Endothelial cell of umbilical vein (primary cell): ENCODE results near the gene SNAPC2. TPM values are rescaled to one million over a fixed set of nuclear protein-coding genes. Genes with fewer than 3 reads are reported as not detected.

Source experiments
- BruUV-seq: library from RNA; stranded (reverse); fragments of 400-500 nt; replicated peaks from 2 replicates; lab custom pipeline; 2021; lab: Mats Ljungman, UMichigan
- CTCF ChIA-PET: fragments of 300-600, 350-600 bp; sonication (Branson Sonifier 250); formaldehyde crosslinking; loops from one replicate; lab custom pipeline; 2021; ENCODE audit warnings: antibody characterized with exemption, inconsistent platforms; lab: Charles Lee
- POLR2A ChIA-PET: fragments of 300-600, 350-600 bp; sonication (Branson Sonifier 250); formaldehyde crosslinking; loops from one replicate; lab custom pipeline; 2021; ENCODE audit warnings: antibody characterized with exemption, inconsistent platforms; lab: Charles Lee
- DNase-seq: peaks from one replicate; pipeline ENCODE4 v3.0.0-alpha.2; 2011; ENCODE audit warnings: low read depth, low spot score
- FAIRE-seq: peaks from 2 replicates; lab custom pipeline; 2011; peaks lifted over from hg19 to GRCh38; lab: Jason Lieb, UNC
- H2AFZ ChIP-seq: 2 replicates; pipeline ENCODE4 v1.6.0; 2012; ENCODE audit warnings: low read depth, low read length, control low read depth, inconsistent platforms
- H3K27ac ChIP-seq: 2 replicates; pipeline ENCODE4 v1.5.1; 2011; ENCODE audit warnings: low read depth, mild to moderate bottlenecking, control low read depth, low read length, moderate library complexity; ENCODE audit not compliant: insufficient read depth
- H3K27me3 ChIP-seq, 2 experiments: 2 replicates each; pipeline versions ENCODE4 v1.6.0 to v1.6.1; 2011; ENCODE audit warnings: low read length in 2 of 2, mixed read lengths in 1 of 2; ENCODE audit not compliant: control insufficient read depth in 2 of 2, insufficient read depth in 2 of 2
- H3K36me3 ChIP-seq, 2 experiments: 2 replicates in 1 of 2; 3 replicates in 1 of 2; pipeline ENCODE4 v1.5.1; 2011; ENCODE audit warnings: low read length in 2 of 2, mild to moderate bottlenecking in 1 of 2, moderate library complexity in 1 of 2; ENCODE audit not compliant: control insufficient read depth in 2 of 2, insufficient read depth in 2 of 2; ENCODE audit errors: extremely low read depth in 1 of 2
- H3K4me1 ChIP-seq: 3 replicates; pipeline ENCODE4 v1.5.1; 2011; ENCODE audit warnings: mild to moderate bottlenecking, low read length; ENCODE audit not compliant: control insufficient read depth, insufficient read depth; ENCODE audit errors: extremely low read depth
- H3K4me2 ChIP-seq: 2 replicates; pipeline ENCODE4 v1.6.1; 2011; ENCODE audit warnings: low read length, control low read depth, mixed read lengths; ENCODE audit not compliant: insufficient read depth
- H3K4me3 ChIP-seq, 3 experiments: fragments of 200-600 bp in 1 of 3; sonication (generic), shearing (Covaris generic) in 1 of 3; replicated peaks in 1 of 3; 2 replicates each; pipeline ENCODE4 v1.5.1; 2011 to 2016; ENCODE audit warnings: control low read depth in 3 of 3, low read length in 3 of 3, mild to moderate bottlenecking in 2 of 3, inconsistent platforms in 1 of 3, low read depth in 1 of 3, moderate library complexity in 1 of 3; ENCODE audit not compliant: insufficient read depth in 1 of 3
- H3K79me2 ChIP-seq: 2 replicates; pipeline ENCODE4 v1.6.0; 2012; ENCODE audit warnings: low read length, inconsistent platforms; ENCODE audit not compliant: control insufficient read depth, insufficient read depth
- H3K9ac ChIP-seq: replicated peaks from 2 replicates; pipeline ENCODE3; 2011; ENCODE audit warnings: low read length, control low read depth; ENCODE audit not compliant: insufficient read depth; ENCODE audit errors: extremely low read depth
- H3K9me1 ChIP-seq: replicated peaks from 3 replicates; pipeline ENCODE4 v1.6.0; 2011; ENCODE audit warnings: mild to moderate bottlenecking, low read length; ENCODE audit not compliant: control insufficient read depth, insufficient read depth; ENCODE audit errors: extremely low read depth
- H3K9me3 ChIP-seq: replicated peaks from 2 replicates; pipeline ENCODE4 v1.5.1; 2012; ENCODE audit warnings: low read length, inconsistent platforms; ENCODE audit not compliant: control insufficient read depth, insufficient read depth
- H4K20me1 ChIP-seq: replicated peaks from 2 replicates; pipeline ENCODE3; 2011; ENCODE audit warnings: mild to moderate bottlenecking, low read length; ENCODE audit not compliant: control insufficient read depth, insufficient read depth; ENCODE audit errors: extremely low read depth
- CTCF ChIP-seq, 2 donors: IDR thresholded peaks; 1 replicate in 1 of 2; 2 replicates in 1 of 2; pipeline ENCODE4 v1.5.1; 2011; ENCODE audit warnings: low read length in 2 of 2, mild to moderate bottlenecking in 2 of 2, moderate library complexity in 2 of 2, control low read depth in 1 of 2, inconsistent platforms in 1 of 2, low read depth in 1 of 2; ENCODE audit not compliant: insufficient read depth in 1 of 2; ENCODE audit errors: extremely low read depth in 1 of 2
- EZH2 ChIP-seq: IDR thresholded peaks from 2 replicates; pipeline ENCODE4 v1.6.1; 2012; ENCODE audit warnings: borderline replicate concordance, low read depth, mild to moderate bottlenecking, moderate library complexity, low read length, inconsistent platforms; ENCODE audit not compliant: severe bottlenecking
- FOS ChIP-seq: IDR thresholded peaks from 2 replicates; pipeline ENCODE4 v1.6.1; 2011; ENCODE audit warnings: mild to moderate bottlenecking, low read length, moderate library complexity, borderline replicate concordance; ENCODE audit not compliant: insufficient read depth
- GATA2 ChIP-seq: IDR thresholded peaks from 2 replicates; pipeline ENCODE4 v1.7.0; 2011; ENCODE audit warnings: low read depth, mild to moderate bottlenecking, moderate library complexity, mixed read lengths, low read length; ENCODE audit not compliant: insufficient read length, insufficient read depth
- JUN ChIP-seq: IDR thresholded peaks from 2 replicates; pipeline ENCODE4 v1.6.1; 2011; ENCODE audit warnings: borderline replicate concordance, low read depth; ENCODE audit not compliant: insufficient read length, insufficient read depth
- MAX ChIP-seq: IDR thresholded peaks from 2 replicates; pipeline ENCODE4 v1.6.1; 2011; ENCODE audit not compliant: insufficient read depth, insufficient read length
- MYC ChIP-seq: IDR thresholded peaks from one replicate; pipeline ENCODE4 v1.6.1; 2011; ENCODE audit warnings: mild to moderate bottlenecking, low read depth, low read length
- POLR2A ChIP-seq: IDR thresholded peaks from 2 replicates; pipeline ENCODE4 v1.6.1; 2012; ENCODE audit warnings: low read depth, mild to moderate bottlenecking, control low read depth, low read length
- POLR2AphosphoS5 ChIP-seq: IDR thresholded peaks from 2 replicates; pipeline ENCODE4 v1.6.1; 2012; ENCODE audit warnings: low read depth, mild to moderate bottlenecking, control low read depth, low read length, moderate library complexity; ENCODE audit not compliant: insufficient read depth
- dilution Hi-C: fragments of 300-500 bp; cut with MboI; formaldehyde crosslinking; loops from one replicate; pipeline ENCODE4 v1.15.0; 2019; ENCODE audit warnings: low sequenced_read_pairs; ENCODE audit not compliant: extremely low pct_ligation_motif_present
- intact Hi-C: fragments of 100-400 bp; cut with micrococcal nuclease; formaldehyde crosslinking; loops from one replicate; pipeline ENCODE4 v1.10.0; 2022
- polyA plus RNA-seq, 4 experiments: library from polyadenylated mRNA; depleted of rRNA in 3 of 4; stranded (reverse) in 3 of 4; unstranded in 1 of 4; fragments of >200 nt; gene quantifications; 2 replicates each; pipeline versions ENCODE4 v1.2.1 to v1.2.3, GENCODE V29; 2011 to 2012; ENCODE audit warnings: missing spikeins in 1 of 4
- total RNA-seq: library from RNA; stranded (reverse); gene quantifications from 2 replicates; pipeline ENCODE4 v1.2.3, GENCODE V29; 2021

The SNAPC2 gene
- total and polyA plus RNA-seq, 2 donors (not counting 3 experiments of a cell fraction or from before 2014, with no cell fraction given) = 23.7 to 25.8 TPM

GRCh38 chr19:7900931-7901330 lies 19.2 kb upstream of the SNAPC2 start:
- Histone ChIP-seq H3K36me3 (no peaks in the 10 kb centered on the region), H3K4me3 (no peak overlapping the region), H2AFZ (no peak overlapping the region), H3K27ac (no peak overlapping the region), H3K27me3 (no peaks in the 10 kb centered on the region), H3K9ac (no peak overlapping the region), H3K79me2 (peaks cover 19% of the 10 kb centered on the region), H3K4me2 (no peak overlapping the region), H3K9me1 (no peaks in the 10 kb centered on the region), H3K9me3 (no peaks in the 10 kb centered on the region), H4K20me1 (no peaks in the 10 kb centered on the region), H3K4me1 (peaks cover 16% of the 10 kb centered on the region)
- FAIRE-seq (no peak), DNase-seq (no peak)
- ChIA-PET POLR2A (interaction anchor here (0.7 kb wide), 1 partner anchor 342 kb away, joined by 3 read pairs; no protein-coding TSS in a partner anchor), CTCF (interaction anchor here (1.0 to 2.6 kb wide), 3 partner anchors 32 to 333 kb away, joined by 4 to 14 read pairs (median 6); partner anchors contain the start of gene TIMM44)
- dilution Hi-C loops (no loop called here), intact Hi-C loops (no loop called here)
- no TSS peak for BruUV-seq
- TF ChIP-seq GATA2 = no peak
- no peak for TF ChIP-seq CTCF (IDR thresholded peaks at IDR 0.05; ENCODE audit: extremely low read depth in 1 of 2, insufficient read depth in 1 of 2, low read depth in 1 of 2, low read length in 2 of 2)
- TF ChIP-seq POLR2A = no peak
- TF ChIP-seq MYC = no peak
- TF ChIP-seq EZH2 = no peak
- no peak for TF ChIP-seq JUN
- no peak for TF ChIP-seq MAX
- TF ChIP-seq POLR2AphosphoS5 = no peak
- no peak for TF ChIP-seq FOS
